Adrenal gland (tissue), 12 donors: ENCODE measurements around the gene ADAMTS9. TPM values are rescaled to one million over a fixed set of nuclear protein-coding genes. Genes with fewer than 3 reads are reported as not detected.

Experiments
- DNase-seq, 7 donors: peaks; one replicate each; pipeline ENCODE4 v3.0.0-alpha.2; 2019 to 2020
- H3K27ac ChIP-seq, 5 donors: fragments of 200-600 bp; sonication (generic) in 4 of 5; 1 replicate in 3 of 5; 2 replicates in 2 of 5; pipeline versions ENCODE4 v1.5.1 to v1.8.0; 2016 to 2020; ENCODE audit warnings: mild to moderate bottlenecking in 1 of 5
- H3K27me3 ChIP-seq: fragments of 200-600 bp; 2 replicates; pipeline ENCODE4 v1.8.0; 2021
- H3K36me3 ChIP-seq, 2 donors: fragments of 200-600 bp; replicated peaks in 1 of 2; 1 replicate in 1 of 2; 2 replicates in 1 of 2; pipeline versions ENCODE4 v1.5.1 to v1.8.0; 2018 to 2022
- H3K4me1 ChIP-seq, 2 donors: fragments of 200-600 bp; replicated peaks in 1 of 2; 1 replicate in 1 of 2; 2 replicates in 1 of 2; pipeline versions ENCODE4 v1.5.1 to v1.8.0; 2018 to 2021
- H3K4me3 ChIP-seq, 4 donors: fragments of 200-600 bp; sonication (generic) in 3 of 4; one replicate each; pipeline ENCODE4 v1.5.1; 2016 to 2018
- H3K9me3 ChIP-seq, 3 donors: fragments of 200-600 bp; sonication (generic) in 1 of 3; replicated peaks in 1 of 3; 1 replicate in 2 of 3; 2 replicates in 1 of 3; pipeline versions ENCODE4 v1.5.1 to v1.8.0; 2016 to 2021
- POLR2A ChIP-seq, 2 donors: fragments of 450-650 bp; IDR thresholded peaks; one replicate each; pipeline ENCODE4 v1.6.1; 2017; ENCODE audit warnings: antibody characterized with exemption in 2 of 2, mild to moderate bottlenecking in 2 of 2, moderate library complexity in 1 of 2
- WGBS, 4 donors: extraction: QIAGEN DNeasy Blood & Tissue Kit in 2 of 4; methylation state at CpG; one replicate each; pipeline versions ENCODE4 v1.1.5 to v1.1.7; 2013 to 2017; 5-methylcytosine and 5-hydroxymethylcytosine counted together
- intact Hi-C, 2 donors: fragments of 100-400 bp; cut with DNase I; formaldehyde crosslinking; loops; one replicate each; pipeline versions ENCODE4 v1.14.1 to v1.15.0; 2022 to 2023
- polyA plus RNA-seq, 3 donors: library from polyadenylated mRNA; stranded (reverse); fragments of 200-250 nt in 2 of 3; fragments of 350-450 nt in 1 of 3; fragmentation: Illumina TruSeq in 1 of 3; extraction: RNeasy Lipid Tissue Mini Kit (QIAGEN cat#74804) in 1 of 3; gene quantifications; one replicate each; pipeline ENCODE4 v1.2.3, GENCODE V29; 2013 to 2014
- total RNA-seq, 9 donors: library from RNA; depleted of rRNA in 4 of 9; stranded (reverse); fragments of >200 nt in 4 of 9; fragments of 120-200 nt in 1 of 9; fragmentation: NEBNext Ultra II Directional in 1 of 9; extraction: Animal tissue kit (Norgen Biotek cat#: 25700) in 1 of 9; gene quantifications; one replicate each; pipeline versions ENCODE4 v1.1.0 to v1.2.4, GENCODE V29; 2013 to 2023
- TF ChIP-seq, protein P1 (sequence below), 6 experiments: fragments of 450-650 bp in 4 of 6; fragments of 200-600 bp in 2 of 6; sonication (generic) in 1 of 6; IDR thresholded peaks; 1 replicate in 5 of 6; 2 replicates in 1 of 6; pipeline versions ENCODE4 v1.5.1 to v1.8.0; 2016 to 2021; ENCODE audit warnings: antibody characterized with exemption in 6 of 6, mild to moderate bottlenecking in 2 of 6, moderate library complexity in 1 of 6
- donor health status: healthy with polysubstance abuse.
- donor health status: Bipolar disorder and iron deficiency.
- donor health status: DM: yes; HTN: yes; CAD: no.
- donor health status: DM: no; HTN: no; CAD: no.
- donor health status: DM: no; HTN: no; CAD: no.
- donor health status: DM: yes; HTN: yes; CAD: no.

ADAMTS9 gene
- total and polyA plus RNA-seq, 12 donors, result 5.1 to 51.2 (median 22.0) TPM

DNA sequence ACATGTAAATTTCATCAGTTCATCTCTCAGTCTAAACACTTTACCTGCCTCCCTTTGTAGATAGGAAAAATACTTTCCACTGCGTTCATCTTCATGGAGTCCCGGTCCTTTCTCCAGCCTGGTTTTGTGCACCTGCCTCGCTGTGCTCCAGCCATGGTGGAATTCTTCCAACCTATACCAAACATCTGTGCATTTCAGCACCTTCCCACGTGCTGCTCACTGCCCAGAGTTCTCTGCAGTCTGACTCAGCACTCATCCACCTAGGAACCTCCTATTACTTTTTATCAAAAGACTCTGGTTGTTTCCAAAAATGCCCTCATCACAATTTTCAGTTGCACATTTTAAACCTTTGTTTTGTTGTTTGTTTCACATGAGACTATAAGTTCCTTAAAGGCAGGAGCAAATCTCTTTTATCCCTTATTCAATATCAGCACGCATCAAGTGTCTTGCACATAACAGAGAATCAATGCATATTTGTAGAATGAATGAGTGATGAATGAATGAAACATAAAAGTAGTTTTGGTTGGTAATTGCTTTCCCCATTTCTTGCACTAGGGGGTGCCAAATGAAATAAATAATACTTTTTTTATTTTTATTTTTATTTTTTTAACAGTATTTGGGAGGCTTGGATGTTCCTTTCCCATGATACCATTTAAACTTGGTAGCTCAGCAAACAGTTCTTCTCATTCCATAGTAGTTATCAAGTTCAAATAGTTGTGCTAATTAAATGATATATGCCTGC, 30.2 kb upstream of the ADAMTS9 start:
- no peaks in the 10 kb centered on the region for H3K9me3 ChIP-seq
- TF ChIP-seq, protein P1, sequence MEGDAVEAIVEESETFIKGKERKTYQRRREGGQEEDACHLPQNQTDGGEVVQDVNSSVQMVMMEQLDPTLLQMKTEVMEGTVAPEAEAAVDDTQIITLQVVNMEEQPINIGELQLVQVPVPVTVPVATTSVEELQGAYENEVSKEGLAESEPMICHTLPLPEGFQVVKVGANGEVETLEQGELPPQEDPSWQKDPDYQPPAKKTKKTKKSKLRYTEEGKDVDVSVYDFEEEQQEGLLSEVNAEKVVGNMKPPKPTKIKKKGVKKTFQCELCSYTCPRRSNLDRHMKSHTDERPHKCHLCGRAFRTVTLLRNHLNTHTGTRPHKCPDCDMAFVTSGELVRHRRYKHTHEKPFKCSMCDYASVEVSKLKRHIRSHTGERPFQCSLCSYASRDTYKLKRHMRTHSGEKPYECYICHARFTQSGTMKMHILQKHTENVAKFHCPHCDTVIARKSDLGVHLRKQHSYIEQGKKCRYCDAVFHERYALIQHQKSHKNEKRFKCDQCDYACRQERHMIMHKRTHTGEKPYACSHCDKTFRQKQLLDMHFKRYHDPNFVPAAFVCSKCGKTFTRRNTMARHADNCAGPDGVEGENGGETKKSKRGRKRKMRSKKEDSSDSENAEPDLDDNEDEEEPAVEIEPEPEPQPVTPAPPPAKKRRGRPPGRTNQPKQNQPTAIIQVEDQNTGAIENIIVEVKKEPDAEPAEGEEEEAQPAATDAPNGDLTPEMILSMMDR (IDR thresholded peaks at IDR 0.05), result peak in 5 of 6 experiments; percentile 12 to 47 (median 29)
- no peak for TF ChIP-seq POLR2A (IDR thresholded peaks at IDR 0.05)
- H3K27ac ChIP-seq, result no peak overlapping the region
- no peaks in the 10 kb centered on the region for H3K36me3 ChIP-seq
- no peak overlapping the region for H3K4me3 ChIP-seq
- DNase-seq, result no peak
- H3K4me1 ChIP-seq, result no peaks in the 10 kb centered on the region
- no peaks in the 10 kb centered on the region for H3K27me3 ChIP-seq
- intact Hi-C loops, result no loop called here
- 84 to 87% (median 85%) methylated on average over 5 of the region's 5 CpGs for WGBS, 4 donors

DNA sequence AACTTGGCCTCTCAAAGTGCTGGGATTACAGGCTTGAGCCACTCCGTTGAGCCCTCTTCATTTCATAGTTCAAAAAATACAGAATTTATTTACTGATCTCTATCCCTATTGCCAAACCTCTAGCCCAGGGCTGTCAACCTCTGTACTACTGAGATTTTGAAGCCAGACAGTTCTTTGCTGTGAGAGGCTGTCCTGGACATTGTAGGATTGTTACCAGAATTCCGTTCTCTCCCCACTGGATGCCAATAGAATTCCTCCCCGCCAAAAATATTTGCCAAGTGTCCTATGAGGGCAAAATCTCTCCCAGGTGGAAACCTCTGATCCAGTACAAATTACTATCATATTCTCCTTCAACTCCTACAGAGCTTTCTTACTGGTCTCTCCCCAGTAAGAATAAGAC, 29.6 kb upstream of the ADAMTS9 start:
- WGBS, 4 donors, result 92 to 93% (median 92%) methylated on average over 3 of the region's 3 CpGs
- no peaks in the 10 kb centered on the region for H3K4me1 ChIP-seq
- intact Hi-C loops, result no loop called here

DNA sequence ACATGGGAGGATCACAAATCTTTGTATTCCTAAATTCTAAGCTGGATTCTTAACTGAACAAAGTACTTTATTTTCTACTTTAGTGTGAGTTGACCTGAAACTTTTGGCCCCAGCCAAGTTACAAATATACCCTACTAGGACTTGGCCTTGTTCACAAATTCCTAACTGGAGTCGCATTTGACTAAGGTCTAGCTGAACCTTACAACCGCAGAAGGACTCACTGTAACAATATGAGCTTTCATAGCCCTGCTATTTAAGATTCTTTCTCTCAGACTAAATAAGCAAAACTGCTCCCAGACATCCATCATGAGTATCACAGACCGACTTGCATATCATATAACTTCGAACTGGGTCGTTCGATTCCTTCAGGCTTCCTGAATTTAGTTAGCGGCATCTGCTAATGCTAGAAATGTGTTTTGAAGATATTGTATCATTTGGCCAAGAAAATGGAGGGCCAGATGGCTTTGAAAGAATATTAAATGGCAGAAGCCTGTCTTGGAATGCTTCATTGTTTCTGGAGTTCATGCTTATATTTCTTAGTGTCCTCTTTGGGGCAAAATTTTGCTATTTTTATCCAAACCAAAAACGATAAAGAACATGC, 28.4 kb upstream of the ADAMTS9 start:
- TF ChIP-seq, protein P1 (IDR thresholded peaks at IDR 0.05), result no peak
- no peak for TF ChIP-seq POLR2A (IDR thresholded peaks at IDR 0.05)
- no peaks in the 10 kb centered on the region for H3K4me1 ChIP-seq
- no peaks in the 10 kb centered on the region for H3K36me3 ChIP-seq
- H3K9me3 ChIP-seq, result no peaks in the 10 kb centered on the region
- H3K4me3 ChIP-seq, result no peak overlapping the region
- 59 to 83% (median 78%) methylated on average over 8 of the region's 8 CpGs for WGBS, 4 donors
- no peak for DNase-seq
- intact Hi-C loops, result no loop called here
- no peak overlapping the region for H3K27ac ChIP-seq
- no peaks in the 10 kb centered on the region for H3K27me3 ChIP-seq

More for the DNA sequence above, 29.6 kb upstream of the ADAMTS9 start:
- H3K27me3 ChIP-seq, result no peaks in the 10 kb centered on the region
- no peaks in the 10 kb centered on the region for H3K36me3 ChIP-seq
- H3K27ac ChIP-seq, result no peak overlapping the region
- no peak for DNase-seq
- H3K4me3 ChIP-seq, result no peak overlapping the region
- no peaks in the 10 kb centered on the region for H3K9me3 ChIP-seq
- TF ChIP-seq POLR2A (IDR thresholded peaks at IDR 0.05), result no peak
- TF ChIP-seq, protein P1 (IDR thresholded peaks at IDR 0.05), result no peak

DNA sequence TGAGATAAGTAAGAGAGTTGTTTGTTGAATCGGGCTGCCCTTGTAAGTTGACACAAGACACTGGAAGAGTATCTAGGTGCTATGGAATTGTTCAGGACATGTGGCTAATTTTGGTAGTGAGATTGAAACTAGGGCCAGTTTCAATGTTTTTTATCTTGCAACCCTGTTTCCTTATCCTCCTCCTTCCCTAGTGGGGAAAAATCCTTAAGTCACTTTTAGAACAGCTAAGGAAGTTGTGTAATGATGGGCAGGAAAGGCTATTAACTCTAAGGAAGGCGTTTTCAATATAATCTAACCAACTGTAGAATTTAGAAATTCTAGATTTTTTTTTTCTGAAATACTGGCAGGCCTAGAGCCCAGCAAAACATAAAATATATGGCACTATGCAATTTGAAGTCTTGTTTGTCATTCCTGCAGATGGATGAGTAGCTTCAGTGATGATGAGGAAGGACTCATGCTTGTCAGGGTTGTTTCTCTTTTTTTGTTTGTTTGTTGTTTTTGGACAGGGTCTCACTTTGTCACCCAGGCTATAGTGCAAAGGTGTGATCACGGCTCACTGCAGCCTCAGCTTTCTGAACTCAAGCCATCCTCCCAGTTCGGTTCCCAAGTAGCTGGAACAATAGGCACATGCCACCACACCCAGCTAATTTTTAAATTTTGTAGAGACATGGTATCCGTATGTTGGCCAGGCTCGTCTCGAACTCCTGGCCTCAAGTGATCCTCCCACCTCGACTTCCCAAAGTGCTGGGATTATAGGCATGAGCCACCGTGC, 27.6 kb upstream of the ADAMTS9 start:
- Histone ChIP-seq H3K4me1 (no peaks in the 10 kb centered on the region), H3K4me3 (no peak overlapping the region), H3K36me3 (no peaks in the 10 kb centered on the region), H3K27me3 (no peaks in the 10 kb centered on the region), H3K27ac (no peak overlapping the region), H3K9me3 (no peaks in the 10 kb centered on the region)
- 82 to 84% (median 83%) methylated on average over 9 of the region's 9 CpGs for WGBS, 4 donors
- no peak for DNase-seq
- intact Hi-C loops, result no loop called here
- TF ChIP-seq, protein P1 (IDR thresholded peaks at IDR 0.05), result peak in 1 of 6 experiments; percentile 9
- TF ChIP-seq POLR2A (IDR thresholded peaks at IDR 0.05), result no peak
